Endothelial cell of umbilical vein (primary cell): ENCODE measurements around the gene LCN2. TPM values are rescaled to one million over a fixed set of nuclear protein-coding genes. Genes with fewer than 3 reads are reported as not detected.
A peak's percentile ranks its signal among the peaks of the same experiment; 100 is the strongest.

ENCODE experiments used
- BruUV-seq: library from RNA; stranded (reverse); fragments of 400-500 nt; replicated peaks from 2 replicates; lab custom pipeline; 2021; lab: Mats Ljungman, UMichigan
- CTCF ChIA-PET: fragments of 300-600, 350-600 bp; sonication (Branson Sonifier 250); formaldehyde crosslinking; loops from one replicate; lab custom pipeline; 2021; ENCODE audit warnings: antibody characterized with exemption, inconsistent platforms; lab: Charles Lee
- POLR2A ChIA-PET: fragments of 300-600, 350-600 bp; sonication (Branson Sonifier 250); formaldehyde crosslinking; loops from one replicate; lab custom pipeline; 2021; ENCODE audit warnings: antibody characterized with exemption, inconsistent platforms; lab: Charles Lee
- DNase-seq: peaks from one replicate; pipeline ENCODE4 v3.0.0-alpha.2; 2011; ENCODE audit warnings: low read depth, low spot score
- FAIRE-seq: peaks from 2 replicates; lab custom pipeline; 2011; peaks lifted over from hg19 to GRCh38; lab: Jason Lieb, UNC
- H2AFZ ChIP-seq: 2 replicates; pipeline ENCODE4 v1.6.0; 2012; ENCODE audit warnings: low read depth, low read length, control low read depth, inconsistent platforms
- H3K27ac ChIP-seq: 2 replicates; pipeline ENCODE4 v1.5.1; 2011; ENCODE audit warnings: low read depth, mild to moderate bottlenecking, control low read depth, low read length, moderate library complexity; ENCODE audit not compliant: insufficient read depth
- H3K27me3 ChIP-seq, 2 experiments: 2 replicates each; pipeline versions ENCODE4 v1.6.0 to v1.6.1; 2011; ENCODE audit warnings: low read length in 2 of 2, mixed read lengths in 1 of 2; ENCODE audit not compliant: control insufficient read depth in 2 of 2, insufficient read depth in 2 of 2
- H3K36me3 ChIP-seq, 2 experiments: 2 replicates in 1 of 2; 3 replicates in 1 of 2; pipeline ENCODE4 v1.5.1; 2011; ENCODE audit warnings: low read length in 2 of 2, mild to moderate bottlenecking in 1 of 2, moderate library complexity in 1 of 2; ENCODE audit not compliant: control insufficient read depth in 2 of 2, insufficient read depth in 2 of 2; ENCODE audit errors: extremely low read depth in 1 of 2
- H3K4me1 ChIP-seq: 3 replicates; pipeline ENCODE4 v1.5.1; 2011; ENCODE audit warnings: mild to moderate bottlenecking, low read length; ENCODE audit not compliant: control insufficient read depth, insufficient read depth; ENCODE audit errors: extremely low read depth
- H3K4me2 ChIP-seq: 2 replicates; pipeline ENCODE4 v1.6.1; 2011; ENCODE audit warnings: low read length, control low read depth, mixed read lengths; ENCODE audit not compliant: insufficient read depth
- H3K4me3 ChIP-seq, 3 experiments: fragments of 200-600 bp in 1 of 3; sonication (generic), shearing (Covaris generic) in 1 of 3; replicated peaks in 1 of 3; 2 replicates each; pipeline ENCODE4 v1.5.1; 2011 to 2016; ENCODE audit warnings: control low read depth in 3 of 3, low read length in 3 of 3, mild to moderate bottlenecking in 2 of 3, inconsistent platforms in 1 of 3, low read depth in 1 of 3, moderate library complexity in 1 of 3; ENCODE audit not compliant: insufficient read depth in 1 of 3
- H3K79me2 ChIP-seq: 2 replicates; pipeline ENCODE4 v1.6.0; 2012; ENCODE audit warnings: low read length, inconsistent platforms; ENCODE audit not compliant: control insufficient read depth, insufficient read depth
- H3K9ac ChIP-seq: replicated peaks from 2 replicates; pipeline ENCODE3; 2011; ENCODE audit warnings: low read length, control low read depth; ENCODE audit not compliant: insufficient read depth; ENCODE audit errors: extremely low read depth
- H3K9me1 ChIP-seq: replicated peaks from 3 replicates; pipeline ENCODE4 v1.6.0; 2011; ENCODE audit warnings: mild to moderate bottlenecking, low read length; ENCODE audit not compliant: control insufficient read depth, insufficient read depth; ENCODE audit errors: extremely low read depth
- H3K9me3 ChIP-seq: replicated peaks from 2 replicates; pipeline ENCODE4 v1.5.1; 2012; ENCODE audit warnings: low read length, inconsistent platforms; ENCODE audit not compliant: control insufficient read depth, insufficient read depth
- H4K20me1 ChIP-seq: replicated peaks from 2 replicates; pipeline ENCODE3; 2011; ENCODE audit warnings: mild to moderate bottlenecking, low read length; ENCODE audit not compliant: control insufficient read depth, insufficient read depth; ENCODE audit errors: extremely low read depth
- CTCF ChIP-seq, 2 donors: IDR thresholded peaks; 1 replicate in 1 of 2; 2 replicates in 1 of 2; pipeline ENCODE4 v1.5.1; 2011; ENCODE audit warnings: low read length in 2 of 2, mild to moderate bottlenecking in 2 of 2, moderate library complexity in 2 of 2, control low read depth in 1 of 2, inconsistent platforms in 1 of 2, low read depth in 1 of 2; ENCODE audit not compliant: insufficient read depth in 1 of 2; ENCODE audit errors: extremely low read depth in 1 of 2
- FOS ChIP-seq: IDR thresholded peaks from 2 replicates; pipeline ENCODE4 v1.6.1; 2011; ENCODE audit warnings: mild to moderate bottlenecking, low read length, moderate library complexity, borderline replicate concordance; ENCODE audit not compliant: insufficient read depth
- POLR2AphosphoS5 ChIP-seq: IDR thresholded peaks from 2 replicates; pipeline ENCODE4 v1.6.1; 2012; ENCODE audit warnings: low read depth, mild to moderate bottlenecking, control low read depth, low read length, moderate library complexity; ENCODE audit not compliant: insufficient read depth
- dilution Hi-C: fragments of 300-500 bp; cut with MboI; formaldehyde crosslinking; loops from one replicate; pipeline ENCODE4 v1.15.0; 2019; ENCODE audit warnings: low sequenced_read_pairs; ENCODE audit not compliant: extremely low pct_ligation_motif_present
- intact Hi-C: fragments of 100-400 bp; cut with micrococcal nuclease; formaldehyde crosslinking; loops from one replicate; pipeline ENCODE4 v1.10.0; 2022
- polyA plus RNA-seq, 4 experiments: library from polyadenylated mRNA; depleted of rRNA in 3 of 4; stranded (reverse) in 3 of 4; unstranded in 1 of 4; fragments of >200 nt; gene quantifications; 2 replicates each; pipeline versions ENCODE4 v1.2.1 to v1.2.3, GENCODE V29; 2011 to 2012; ENCODE audit warnings: missing spikeins in 1 of 4
- total RNA-seq: library from RNA; stranded (reverse); gene quantifications from 2 replicates; pipeline ENCODE4 v1.2.3, GENCODE V29; 2021

LCN2 gene
- total and polyA plus RNA-seq, 2 donors (not counting 3 experiments of a cell fraction or from before 2014, with no cell fraction given), result not detected

- FAIRE-seq, result no peak
- H3K4me3 ChIP-seq, result no peak overlapping the region
- intact Hi-C loops, result no loop called here
- no peak overlapping the region for H3K9ac ChIP-seq
- no peak overlapping the region for H3K27ac ChIP-seq
- dilution Hi-C loops, result no loop called here
- H3K9me3 ChIP-seq, result no peaks in the 10 kb centered on the region
- H4K20me1 ChIP-seq, result no peaks in the 10 kb centered on the region
- POLR2A ChIA-PET, result no interaction called here
- TF ChIP-seq POLR2AphosphoS5, result no peak
- peak in 1 of 2 donors; percentile 18 for TF ChIP-seq CTCF (IDR thresholded peaks at IDR 0.05; ENCODE audit: extremely low read depth in 1 of 2, insufficient read depth in 1 of 2, low read depth in 1 of 2, low read length in 2 of 2)
- BruUV-seq, result no TSS peak
- no peak overlapping the region for H3K4me2 ChIP-seq
- no peaks in the 10 kb centered on the region for H3K27me3 ChIP-seq
- peaks cover 16 to 53% of the 10 kb centered on the region in 2 experiments for H3K36me3 ChIP-seq
- DNase-seq, result no peak
- CTCF ChIA-PET, result interaction anchor here (0.7 to 1.9 kb wide), 5 partner anchors 9 to 161 kb away, joined by 3 to 5 read pairs (median 3); no protein-coding TSS in a partner anchor
- H3K9me1 ChIP-seq, result no peaks in the 10 kb centered on the region
- H2AFZ ChIP-seq, result no peak overlapping the region
- H3K4me1 ChIP-seq, result peaks cover 25% of the 10 kb centered on the region
- peaks cover 21% of the 10 kb centered on the region for H3K79me2 ChIP-seq
Observed at GRCh38 chr9:128103589-128103962, 45.7 kb upstream of the LCN2 start.

- Histone ChIP-seq H4K20me1 (no peaks in the 10 kb centered on the region), H3K4me2 (no peak overlapping the region), H3K9me3 (no peaks in the 10 kb centered on the region), H3K9ac (no peak overlapping the region), H2AFZ (no peak overlapping the region), H3K79me2 (peaks cover 19% of the 10 kb centered on the region), H3K27ac (no peak overlapping the region), H3K27me3 (no peaks in the 10 kb centered on the region), H3K4me1 (peaks cover 21% of the 10 kb centered on the region), H3K36me3 (peaks cover 16 to 53% of the 10 kb centered on the region in 2 experiments), H3K9me1 (no peaks in the 10 kb centered on the region), H3K4me3 (no peak overlapping the region)
- TF ChIP-seq FOS, result no peak
- TF ChIP-seq CTCF (IDR thresholded peaks at IDR 0.05; ENCODE audit: extremely low read depth in 1 of 2, insufficient read depth in 1 of 2, low read depth in 1 of 2, low read length in 2 of 2), result peak in 1 of 2 donors; percentile 13
- intact Hi-C loops (no loop called here), dilution Hi-C loops (no loop called here)
- ChIA-PET POLR2A (no interaction called here), CTCF (interaction anchor here (0.6 to 2.7 kb wide), 6 partner anchors 10 to 162 kb away, joined by 3 to 19 read pairs (median 4); no protein-coding TSS in a partner anchor)
- DNase-seq (peak; percentile 58), FAIRE-seq (no peak)
- no TSS peak for BruUV-seq
Observed at GRCh38 chr9:128104171-128104618, 45.1 kb upstream of the LCN2 start.
